Retinal pigment epithelial cell (primary cell): ENCODE measurements around the gene PARD3.

Source experiments
- DNase-seq: peaks from one replicate; pipeline ENCODE4 v3.0.0-alpha.2; 2010; ENCODE audit warnings: low read depth
- H3K4me3 ChIP-seq: 2 replicates; pipeline ENCODE4 v1.5.1; 2011; ENCODE audit warnings: mild to moderate bottlenecking, low read length, control low read depth, moderate library complexity
- CTCF ChIP-seq: conservative IDR thresholded peaks from 2 replicates; pipeline ENCODE4 v1.5.1; 2011; ENCODE audit warnings: low read depth, low read length, control low read depth, inconsistent platforms

The PARD3 gene

GRCh38 chr10:34661580-34661979, 153.5 kb downstream of the PARD3 start:
- H3K4me3 ChIP-seq, result no peak overlapping the region
- DNase-seq, result no peak
- TF ChIP-seq CTCF, result no peak

- no peak overlapping the region for H3K4me3 ChIP-seq
- no peak for DNase-seq
- no peak for TF ChIP-seq CTCF
Observed at GRCh38 chr10:34658934-34659333, 156.2 kb downstream of the PARD3 start.

- no peak overlapping the region for H3K4me3 ChIP-seq
- TF ChIP-seq CTCF, result no peak
- DNase-seq, result no peak
Observed at GRCh38 chr10:34656661-34657060, 158.4 kb downstream of the PARD3 start.

DNA sequence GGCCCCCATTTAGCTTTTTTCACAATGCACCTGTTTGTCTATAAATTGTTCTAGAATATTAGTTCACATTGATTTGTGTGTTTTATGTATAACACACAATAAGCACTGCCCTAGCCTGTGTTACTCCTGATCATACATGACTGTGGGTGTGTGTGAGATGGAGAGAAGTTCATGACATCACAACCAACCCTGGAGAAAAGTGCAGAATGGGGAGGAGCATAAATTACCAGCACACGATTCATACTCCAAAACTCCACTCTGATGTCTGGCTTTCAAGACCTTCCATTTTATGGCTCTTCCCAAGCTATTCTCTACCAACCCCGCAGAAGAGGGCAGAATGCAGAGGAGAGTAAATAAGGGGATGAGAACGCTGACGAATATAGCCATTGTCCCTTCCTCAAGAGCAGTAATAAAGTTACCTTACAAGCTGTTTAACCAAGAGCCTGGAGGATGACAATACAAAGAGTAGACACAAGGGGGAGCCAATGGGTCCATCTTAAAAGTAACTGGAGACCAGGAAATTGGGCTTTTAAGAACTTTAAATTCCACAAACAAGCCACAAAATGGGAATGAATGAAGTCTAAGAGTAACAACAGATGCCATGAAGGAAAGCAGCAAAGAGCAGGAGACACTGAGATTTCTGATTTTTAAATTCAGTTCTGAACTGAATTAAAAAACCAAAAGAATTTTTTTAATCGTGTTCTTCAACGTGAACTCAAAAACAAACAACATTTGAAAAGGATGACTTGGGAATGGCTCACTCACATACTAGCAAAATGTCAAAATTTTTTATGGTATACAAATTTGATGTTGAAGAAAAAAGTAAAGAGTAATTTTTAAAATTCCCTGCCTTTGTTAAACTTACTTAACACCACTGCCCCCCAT, 159.6 kb downstream of the PARD3 start:
- no peak overlapping the region for H3K4me3 ChIP-seq
- TF ChIP-seq CTCF, result peak; percentile 78
- DNase-seq, result no peak

DNA sequence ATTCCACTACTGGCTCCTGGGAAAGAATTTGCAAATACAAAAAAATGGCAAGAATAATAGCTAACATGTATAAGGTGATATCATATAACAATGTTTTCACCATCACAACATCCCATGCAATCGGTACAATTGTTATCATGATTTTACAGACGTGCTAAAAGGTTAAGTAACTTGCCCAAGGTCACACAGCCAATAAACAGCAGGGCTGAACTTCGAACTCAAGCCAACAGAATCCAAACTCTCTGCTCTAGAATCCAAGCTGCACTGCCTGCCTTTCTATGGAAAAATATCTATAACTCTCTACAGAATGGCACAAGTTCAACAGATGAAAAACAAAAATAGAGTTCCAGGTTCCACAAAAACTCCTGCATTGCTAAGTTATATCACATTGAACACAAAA, 160.9 kb downstream of the PARD3 start:
- H3K4me3 ChIP-seq, result no peak overlapping the region
- no peak for DNase-seq
- no peak for TF ChIP-seq CTCF

GRCh38 chr10:34653530-34653929, 161.6 kb downstream of the PARD3 start:
- DNase-seq, result no peak

More at GRCh38 chr10:34653530-34653929, 161.6 kb downstream of the PARD3 start:
- H3K4me3 ChIP-seq, result no peak overlapping the region
- no peak for TF ChIP-seq CTCF
